MM.1S (cell line): ENCODE results near the gene SCGB1A1.

Experiments
- CTCF ChIP-seq: fragments of 300-600 bp; sonication (generic); IDR thresholded peaks from 2 replicates; pipeline ENCODE4 v1.5.1; 2016; ENCODE audit warnings: antibody characterized with exemption, low read length, mixed read lengths
- EZH2 ChIP-seq: fragments of 300-600 bp; sonication (generic); optimal IDR thresholded peaks from 2 replicates; pipeline ENCODE3; 2017; ENCODE audit warnings: low read depth, mild to moderate bottlenecking, antibody characterized with exemption, low read length, mixed read lengths
- EZH2phosphoT487 ChIP-seq: fragments of 300-600 bp; sonication (generic); IDR thresholded peaks from 2 replicates; pipeline ENCODE4 v1.6.1; 2018; ENCODE audit warnings: antibody characterized with exemption, low read length

- TF ChIP-seq CTCF (no peak), EZH2 (no peak), EZH2phosphoT487 (no peak)
These were observed 8.9 kb downstream of the SCGB1A1 start for GRCh38 chr11:62427630-62428233.
